OCI-LY3 (cell line): ENCODE data around the gene MDM1.

Source experiments
- EZH2phosphoT487 ChIP-seq: fragments of 200-600 bp; shearing (Covaris generic); IDR thresholded peaks from 2 replicates; pipeline ENCODE4 v1.6.1; 2018; ENCODE audit warnings: antibody characterized with exemption, mixed run types, low read depth
- TF ChIP-seq, protein P1 (sequence below): fragments of 200-600, 300-600 bp; sonication (generic); IDR thresholded peaks from 2 replicates; pipeline ENCODE4 v1.5.1; 2014; ENCODE audit warnings: antibody characterized with exemption, low read length, low read depth

DNA sequence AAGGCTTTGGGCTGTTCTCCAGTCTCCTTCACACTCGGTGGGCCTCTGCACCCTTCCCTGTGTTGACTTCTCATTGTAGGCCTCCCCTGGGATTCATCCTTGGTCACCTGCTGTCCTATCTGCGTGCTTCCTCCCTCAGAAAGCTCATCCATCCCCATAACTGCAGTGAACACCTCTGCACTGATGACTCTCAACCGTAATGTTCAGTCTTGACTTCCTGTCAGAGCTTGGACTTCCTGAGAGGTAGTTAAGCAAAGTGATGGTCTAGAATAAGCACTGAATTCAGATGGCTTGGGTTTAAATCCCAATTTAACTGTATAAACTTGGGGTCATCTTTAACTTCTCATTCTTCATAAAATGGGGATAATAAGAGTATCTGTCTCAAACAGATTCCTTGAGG, 13.6 kb upstream of the MDM1 start:
- TF ChIP-seq, protein P1, sequence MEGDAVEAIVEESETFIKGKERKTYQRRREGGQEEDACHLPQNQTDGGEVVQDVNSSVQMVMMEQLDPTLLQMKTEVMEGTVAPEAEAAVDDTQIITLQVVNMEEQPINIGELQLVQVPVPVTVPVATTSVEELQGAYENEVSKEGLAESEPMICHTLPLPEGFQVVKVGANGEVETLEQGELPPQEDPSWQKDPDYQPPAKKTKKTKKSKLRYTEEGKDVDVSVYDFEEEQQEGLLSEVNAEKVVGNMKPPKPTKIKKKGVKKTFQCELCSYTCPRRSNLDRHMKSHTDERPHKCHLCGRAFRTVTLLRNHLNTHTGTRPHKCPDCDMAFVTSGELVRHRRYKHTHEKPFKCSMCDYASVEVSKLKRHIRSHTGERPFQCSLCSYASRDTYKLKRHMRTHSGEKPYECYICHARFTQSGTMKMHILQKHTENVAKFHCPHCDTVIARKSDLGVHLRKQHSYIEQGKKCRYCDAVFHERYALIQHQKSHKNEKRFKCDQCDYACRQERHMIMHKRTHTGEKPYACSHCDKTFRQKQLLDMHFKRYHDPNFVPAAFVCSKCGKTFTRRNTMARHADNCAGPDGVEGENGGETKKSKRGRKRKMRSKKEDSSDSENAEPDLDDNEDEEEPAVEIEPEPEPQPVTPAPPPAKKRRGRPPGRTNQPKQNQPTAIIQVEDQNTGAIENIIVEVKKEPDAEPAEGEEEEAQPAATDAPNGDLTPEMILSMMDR = no peak
- TF ChIP-seq EZH2phosphoT487 = no peak
